Measurements from ENCODE around the gene HTN1.
"Not testable (repeated sequence)": the region's sequence is repeated elsewhere in the genome, so short reads cannot be mapped to it uniquely, and the experiment has no call there.

HTN1 gene

DNA sequence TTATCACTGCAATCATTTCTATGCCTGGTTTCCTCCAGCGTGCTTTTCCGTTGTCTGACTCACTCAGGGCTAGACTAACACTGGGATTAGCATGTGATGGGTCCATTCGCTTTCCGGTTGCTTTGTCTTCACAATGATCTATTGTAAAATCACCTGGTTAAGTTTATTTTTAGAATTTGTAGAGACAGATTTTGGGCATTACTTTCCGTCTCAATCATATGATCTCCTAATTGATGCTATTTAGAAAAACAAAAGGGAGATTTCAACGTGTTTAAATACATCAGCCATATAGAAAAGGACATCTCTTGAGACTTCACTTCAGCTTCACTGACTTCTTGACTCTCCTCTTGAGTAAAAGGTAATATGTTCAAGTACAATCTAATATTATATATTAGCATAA lies at the start of gene HTN1:
Gene HTN1 (plus strand): TSS at position 301 of the 400 bp plus-strand sequence. CDS start 2,639 bp downstream, outside the sequence.
- not testable (repeated sequence) for DNase-seq (ENCODE audit: low read depth)

DNA sequence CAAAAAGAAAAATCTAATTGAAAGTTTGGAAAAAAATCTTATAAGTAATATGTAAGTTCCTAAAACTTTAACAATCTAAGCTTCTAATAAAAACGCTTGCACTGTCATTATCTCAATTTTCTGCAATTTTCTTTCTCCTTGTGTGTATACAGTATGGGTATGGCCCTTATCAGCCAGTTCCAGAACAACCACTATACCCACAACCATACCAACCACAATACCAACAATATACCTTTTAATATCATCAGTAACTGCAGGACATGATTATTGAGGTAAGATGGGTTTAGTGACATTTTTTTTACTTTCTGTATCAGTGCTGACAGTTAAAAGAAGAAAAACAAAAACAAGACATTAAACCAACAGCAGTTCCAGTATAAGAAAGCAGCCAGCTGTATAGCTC lies 49.5 kb upstream of the HTN1 start:
- DNase-seq (ENCODE audit: low read depth), result no peak

DNA sequence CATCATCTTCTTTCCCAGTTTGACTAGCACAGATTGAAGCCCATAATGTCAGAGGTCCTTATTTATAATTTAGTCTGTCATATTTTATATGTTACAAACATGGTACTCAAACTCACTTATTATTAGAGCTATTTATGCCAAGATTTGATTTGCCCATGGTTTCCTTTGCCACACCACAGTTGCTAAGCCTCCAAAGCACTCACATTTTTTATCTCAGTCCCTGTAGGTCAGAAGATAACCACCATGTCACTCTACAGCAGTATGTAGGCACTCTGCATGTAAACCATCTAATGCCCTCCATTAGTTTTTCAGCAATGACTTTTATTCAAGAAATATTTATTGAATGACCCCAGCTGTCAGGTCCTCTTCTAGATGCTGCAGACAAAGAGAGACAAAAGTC lies 47.7 kb upstream of the HTN1 start:
- no peak for DNase-seq (ENCODE audit: low read depth)

DNA sequence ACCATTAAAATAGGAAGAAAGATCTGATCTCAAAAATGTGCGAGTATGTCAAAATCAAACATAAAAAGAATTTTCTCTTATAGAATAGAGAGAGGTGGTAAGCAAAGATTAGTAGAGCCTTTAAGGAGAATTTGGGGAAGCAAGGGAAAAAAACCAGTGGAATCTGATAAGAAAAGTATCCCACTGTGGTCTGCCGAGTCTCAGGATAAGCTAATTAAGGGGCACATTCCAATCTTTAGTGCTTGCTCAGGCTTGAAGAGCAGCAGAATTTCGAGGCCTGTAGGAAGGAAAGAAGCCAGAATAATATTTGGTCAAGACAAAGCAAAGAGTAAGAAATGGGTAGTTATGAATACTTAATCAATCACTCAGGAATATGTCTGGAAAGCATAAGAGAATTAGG lies 41.5 kb upstream of the HTN1 start:
- no peak for DNase-seq (ENCODE audit: low read depth)

DNA sequence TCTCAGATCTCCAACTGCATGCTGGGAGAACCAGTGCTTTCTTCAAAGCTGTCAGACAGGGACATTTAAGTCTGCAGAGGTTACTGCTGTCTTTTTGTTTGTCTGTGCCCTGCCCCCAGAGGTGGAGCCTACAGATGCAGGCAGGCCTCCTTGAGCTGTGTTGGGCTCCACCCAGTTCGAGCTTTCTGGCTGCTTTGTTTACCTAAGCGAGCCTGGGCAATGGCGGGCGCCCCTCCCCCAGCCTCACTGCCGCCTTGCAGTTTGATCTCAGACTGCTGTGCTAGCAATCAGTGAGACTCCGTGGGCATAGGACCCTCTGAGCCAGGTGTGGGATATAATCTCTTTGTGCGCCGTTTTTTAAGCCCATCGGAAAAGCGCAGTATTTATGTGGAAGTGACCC lies 31.2 kb upstream of the HTN1 start:
- DNase-seq (ENCODE audit: low read depth), result not testable (repeated sequence)

DNA sequence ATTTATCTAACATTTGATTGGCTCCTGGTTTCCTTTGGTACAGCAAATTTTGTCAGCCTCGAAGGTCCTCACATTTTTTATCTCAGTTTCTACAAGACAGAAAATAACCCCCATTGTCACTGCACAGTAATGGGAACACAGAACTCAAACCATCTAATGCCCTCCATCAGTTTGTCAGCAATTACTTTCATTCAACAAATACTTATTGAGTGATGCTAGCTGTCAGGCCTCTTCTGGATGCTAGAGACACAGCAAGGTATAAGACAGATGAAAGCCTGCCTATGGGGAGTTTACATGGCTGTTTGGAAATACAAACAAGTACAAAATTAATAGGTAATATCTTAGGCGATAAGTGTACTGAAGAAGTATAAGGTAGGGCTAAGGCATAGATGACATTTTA lies 27.0 kb upstream of the HTN1 start:
- no peak for DNase-seq (ENCODE audit: low read depth)

DNA sequence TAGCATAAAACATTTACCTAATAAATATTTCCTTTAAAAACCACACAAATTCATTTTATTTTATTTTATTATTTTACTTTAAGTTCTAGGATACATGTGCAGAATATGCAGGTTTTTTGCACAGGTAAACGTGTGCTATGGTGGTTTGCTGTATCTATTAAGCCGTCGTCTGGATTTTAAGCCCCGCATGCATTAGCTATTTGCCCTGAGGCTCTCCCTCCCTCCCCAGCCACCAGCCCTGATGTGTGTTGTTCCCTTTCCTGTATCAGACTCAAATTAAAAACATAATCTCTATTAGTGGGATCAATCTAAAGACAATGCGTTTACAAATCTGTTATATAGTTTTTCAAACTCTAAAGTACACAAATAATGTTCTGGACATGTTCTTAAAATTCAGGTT lies 23.2 kb upstream of the HTN1 start:
- DNase-seq (ENCODE audit: low read depth), result no peak

DNA sequence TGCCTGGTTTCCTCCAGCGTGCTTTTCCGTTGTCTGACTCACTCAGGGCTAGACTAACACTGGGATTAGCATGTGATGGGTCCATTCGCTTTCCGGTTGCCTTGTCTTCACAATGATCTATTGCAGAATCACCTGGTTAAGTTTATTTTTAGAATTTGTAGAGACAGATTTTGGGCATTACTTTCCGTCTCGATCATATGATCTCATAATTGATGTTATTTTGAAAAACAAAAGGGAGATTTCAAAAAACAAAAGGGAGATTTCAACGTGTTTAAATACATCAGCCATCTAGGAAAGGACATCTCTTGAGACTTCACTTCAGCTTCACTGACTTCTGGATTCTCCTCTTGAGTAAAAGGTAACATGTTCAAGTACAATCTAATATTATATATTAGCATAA lies 22.1 kb upstream of the HTN1 start, which contains the start of gene HTN3:
Gene HTN3 (plus strand): TSS at position 301 of the 400 bp plus-strand sequence. CDS start 2,282 bp downstream, outside the sequence.
- DNase-seq (ENCODE audit: low read depth), result not testable (repeated sequence)

DNA sequence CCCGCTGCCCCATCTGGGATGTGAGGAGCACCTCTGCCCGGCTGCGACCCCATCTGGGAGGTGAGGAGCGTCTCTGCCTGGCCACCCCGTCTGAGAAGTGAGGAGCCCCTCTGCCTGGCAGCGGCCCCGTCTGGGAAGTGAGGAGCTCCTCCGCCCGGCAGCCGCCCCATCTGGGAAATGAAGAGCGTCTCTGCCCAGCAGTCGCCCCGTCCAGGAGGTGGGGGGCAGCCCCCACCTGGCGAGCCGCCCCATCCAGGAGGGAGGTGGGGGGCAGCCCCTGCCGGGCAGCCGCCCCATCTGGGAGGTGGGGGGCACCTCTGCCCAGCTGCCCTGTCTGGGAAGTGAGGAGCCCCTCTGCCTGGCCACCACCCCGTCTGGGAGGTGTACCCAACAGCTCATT lies 12.7 kb upstream of the HTN1 start:
- not testable (repeated sequence) for DNase-seq (ENCODE audit: low read depth)

DNA sequence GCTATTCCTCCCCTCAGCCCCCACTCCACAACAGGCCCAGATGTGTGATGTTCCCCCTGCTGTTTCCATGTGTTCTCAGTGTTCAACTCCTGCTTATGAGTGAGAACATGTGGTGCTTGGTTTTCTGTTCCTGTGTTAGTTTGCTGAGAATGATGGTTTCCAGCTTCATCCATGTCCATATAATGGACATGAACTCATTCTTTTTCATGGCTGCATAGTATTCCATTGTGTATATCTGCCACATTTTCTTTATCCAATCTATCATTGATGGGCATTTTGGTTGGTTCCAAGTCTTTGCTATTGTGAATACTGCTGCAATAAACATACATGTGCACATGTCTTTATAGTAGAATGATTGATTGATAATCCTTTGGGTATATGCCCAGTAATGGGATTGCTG lies 10.3 kb upstream of the HTN1 start:
- not testable (repeated sequence) for DNase-seq (ENCODE audit: low read depth)

DNA sequence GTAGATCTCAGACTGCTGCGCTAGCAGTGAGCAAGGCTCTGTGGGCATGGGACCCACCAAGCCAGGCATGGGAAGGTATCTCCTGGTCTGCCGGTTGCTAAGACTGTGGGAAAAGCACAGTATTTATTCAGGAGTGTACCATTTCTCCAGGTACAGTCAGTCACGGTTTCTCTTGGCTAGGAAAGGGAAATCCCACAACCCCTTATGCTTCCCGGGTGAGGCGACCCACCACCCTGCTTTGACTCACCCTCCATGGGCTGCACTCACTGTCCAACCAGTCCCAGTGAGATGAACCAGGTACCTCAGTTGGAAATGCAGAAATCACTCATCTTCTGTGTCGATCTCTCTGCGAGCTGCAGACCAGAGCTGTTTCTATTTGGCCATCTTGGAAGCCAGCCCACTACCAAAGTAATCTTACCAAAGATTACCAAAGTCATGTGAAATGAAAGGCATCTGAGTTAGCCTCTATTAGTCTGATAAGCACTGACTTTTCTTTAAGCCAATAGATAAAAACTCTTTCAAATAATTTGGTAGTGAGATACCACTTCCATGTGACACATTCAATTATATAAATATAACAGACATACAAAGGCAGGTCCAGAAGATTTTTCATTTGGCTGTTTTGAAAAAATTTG lies 8.5 kb upstream of the HTN1 start:
- DNase-seq (ENCODE audit: low read depth), result no peak

DNA sequence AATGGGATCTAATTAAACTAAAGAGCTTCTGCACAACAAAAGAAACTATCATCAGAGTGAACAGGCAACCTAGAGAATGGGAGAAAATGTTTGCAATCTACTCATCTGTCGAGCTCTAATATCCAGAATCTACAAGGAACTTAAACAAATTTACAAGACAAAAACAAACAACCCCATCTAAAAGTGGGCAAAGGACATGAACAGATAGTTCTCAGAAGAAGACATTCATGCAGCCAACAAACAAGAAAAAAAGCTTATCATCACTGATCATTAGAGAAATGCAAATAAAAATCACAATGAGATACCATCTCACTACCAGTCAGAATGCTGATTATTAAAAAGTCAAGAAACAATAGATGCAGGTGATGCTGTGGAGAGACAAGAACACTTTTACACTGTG lies 6.3 kb downstream of the HTN1 start:
- DNase-seq (ENCODE audit: low read depth), result not testable (repeated sequence)

DNA sequence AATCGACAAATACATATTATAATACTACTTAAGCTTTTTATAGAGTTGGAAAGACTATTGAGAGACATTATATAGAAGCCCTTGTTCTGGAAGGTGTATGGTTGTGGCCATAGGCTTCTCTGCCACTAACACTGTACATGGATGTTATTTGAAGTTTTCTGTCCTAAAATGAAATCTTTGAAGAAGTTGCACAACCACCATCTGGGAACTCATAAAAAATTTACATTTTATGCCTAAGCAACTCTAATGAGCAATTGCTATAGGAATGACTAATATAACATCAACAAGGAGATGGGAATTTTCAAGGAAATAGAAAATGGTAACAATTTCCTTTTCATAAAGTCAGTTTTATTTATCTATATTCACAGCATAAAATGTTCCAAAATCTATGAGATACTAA lies 7.4 kb downstream of the HTN1 start:
- DNase-seq (ENCODE audit: low read depth), result no peak

DNA sequence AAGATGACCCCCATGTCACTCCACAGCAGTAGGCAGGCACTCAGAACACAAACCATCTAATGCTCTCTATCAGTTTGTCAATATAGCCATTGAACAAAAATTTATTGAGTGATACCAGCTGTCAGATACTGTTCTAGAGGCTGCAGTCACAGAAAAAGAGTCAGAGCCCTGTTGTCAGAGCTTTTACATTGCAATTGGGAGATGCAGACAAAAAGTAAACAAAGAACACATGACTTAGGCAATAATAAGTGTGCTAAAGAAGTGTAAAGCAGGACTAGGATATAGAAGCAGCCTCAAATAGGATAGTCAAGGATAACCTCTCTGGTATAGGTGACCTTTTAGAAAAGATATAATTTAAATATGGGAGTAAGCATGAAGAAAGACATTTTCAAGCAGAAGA lies 8.9 kb downstream of the HTN1 start:
- no peak for DNase-seq (ENCODE audit: low read depth)

DNA sequence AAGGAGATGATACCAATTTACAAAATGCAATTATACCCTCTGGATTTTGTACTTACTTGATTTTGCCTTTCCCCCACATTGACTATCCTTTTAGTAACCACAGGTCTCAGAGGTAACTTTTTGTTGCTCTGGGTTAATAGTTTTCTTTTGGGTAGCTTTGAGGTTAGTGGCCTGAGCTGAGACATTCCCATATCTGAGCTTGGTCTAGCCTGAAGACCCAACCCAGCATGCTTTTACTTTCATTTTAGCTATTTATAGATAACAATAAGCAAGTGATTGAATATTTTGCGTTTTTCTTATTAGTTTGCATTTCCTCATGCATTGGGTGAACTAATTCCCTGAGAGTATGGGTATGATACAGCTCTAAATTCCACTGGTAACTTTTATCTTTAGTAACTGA lies 11.8 kb downstream of the HTN1 start:
- no peak for DNase-seq (ENCODE audit: low read depth)

DNA sequence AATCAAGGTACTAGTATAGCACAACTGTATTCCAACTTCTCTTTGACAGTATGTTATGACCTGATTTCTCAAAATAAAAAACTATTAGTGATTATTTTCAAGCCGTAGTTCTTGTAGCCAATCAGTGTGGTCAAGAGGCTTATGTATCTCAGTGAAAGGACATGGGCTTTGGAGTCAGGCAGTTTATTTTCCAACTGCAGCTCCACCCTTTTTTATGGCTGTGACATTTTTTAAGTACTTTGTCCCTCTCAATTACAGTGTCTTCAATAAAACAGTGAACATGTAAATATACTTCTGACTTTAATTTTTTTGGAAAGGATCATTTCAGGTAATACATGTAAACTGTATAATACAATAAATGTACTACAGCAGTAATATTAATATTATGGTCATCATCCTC lies 30.0 kb downstream of the HTN1 start:
- no peak for DNase-seq (ENCODE audit: low read depth)

DNA sequence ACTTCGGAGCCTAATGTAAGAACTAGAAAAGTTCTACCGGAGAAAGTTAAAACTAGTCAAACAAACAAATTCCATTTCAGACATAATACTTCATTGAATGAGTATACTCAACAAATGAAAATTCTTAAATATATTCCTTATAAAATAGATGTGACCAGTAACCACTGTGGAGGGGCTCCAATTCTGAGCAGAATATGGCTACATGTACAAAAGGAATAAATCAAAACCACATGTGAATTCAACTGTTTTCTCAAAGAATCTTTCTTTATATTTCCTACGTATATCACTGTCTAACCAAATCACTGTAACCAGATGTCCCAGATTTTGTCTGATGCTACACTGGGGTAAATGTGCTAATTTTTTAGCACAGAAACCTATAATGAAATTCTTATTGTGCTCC lies 49.0 kb downstream of the HTN1 start:
- no peak for DNase-seq (ENCODE audit: low read depth)

Data from activated T-helper 1 cell treated with Interleukin-2 at 50 U/mL for 16 hours (primary cell).